H9 (cell line): ENCODE measurements around the gene MYO18B. TPM values are rescaled to one million over a fixed set of nuclear protein-coding genes. Genes with fewer than 3 reads are reported as not detected.

Source experiments
- DNase-seq: peaks from one replicate; pipeline ENCODE4 v3.0.0-alpha.2; 2017
- H2AFZ ChIP-seq: one replicate; pipeline ENCODE4 v1.6.1; 2013; ENCODE audit warnings: mild to moderate bottlenecking, low read length, control low read depth, moderate library complexity
- H2AK5ac ChIP-seq: 2 replicates; pipeline ENCODE4 v1.6.1; 2013; ENCODE audit warnings: low read length, control low read depth, mixed read lengths; ENCODE audit not compliant: insufficient read length
- H2BK120ac ChIP-seq: one replicate; pipeline ENCODE4 v1.6.1; 2013; ENCODE audit warnings: low read depth, mild to moderate bottlenecking, low read length, control low read depth, inconsistent platforms; ENCODE audit not compliant: poor library complexity, severe bottlenecking
- H2BK12ac ChIP-seq: 2 replicates; pipeline ENCODE4 v1.6.1; 2013; ENCODE audit warnings: low read length, control low read depth, mixed read lengths, low read depth; ENCODE audit not compliant: insufficient read length
- H2BK15ac ChIP-seq: 2 replicates; pipeline ENCODE4 v1.6.1; 2013; ENCODE audit warnings: low read depth, low read length, control low read depth
- H2BK20ac ChIP-seq: one replicate; pipeline ENCODE4 v1.6.1; 2013; ENCODE audit warnings: low read depth, mild to moderate bottlenecking, low read length, control low read depth, inconsistent platforms; ENCODE audit not compliant: poor library complexity, severe bottlenecking
- H2BK5ac ChIP-seq: 2 replicates; pipeline ENCODE4 v1.6.1; 2013; ENCODE audit warnings: low read length, control low read depth, mixed read lengths; ENCODE audit not compliant: insufficient read length
- H3K14ac ChIP-seq: 2 replicates; pipeline ENCODE4 v1.6.1; 2013; ENCODE audit warnings: low read length, control low read depth; ENCODE audit not compliant: insufficient read depth
- H3K18ac ChIP-seq: 2 replicates; pipeline ENCODE4 v1.6.1; 2013; ENCODE audit warnings: low read depth, mild to moderate bottlenecking, mixed read lengths, low read length, control low read depth; ENCODE audit not compliant: insufficient read length
- H3K23ac ChIP-seq: 2 replicates; pipeline ENCODE4 v1.6.1; 2013; ENCODE audit warnings: low read length, control low read depth, mixed read lengths, low read depth; ENCODE audit not compliant: insufficient read length
- H3K23me2 ChIP-seq: 2 replicates; pipeline ENCODE4 v1.6.1; 2013; ENCODE audit warnings: low read depth, mild to moderate bottlenecking, mixed read lengths, low read length, control low read depth; ENCODE audit not compliant: insufficient read length, poor library complexity, severe bottlenecking
- H3K27ac ChIP-seq: 2 replicates; pipeline ENCODE4 v1.5.1; 2013; ENCODE audit warnings: low read length, control low read depth, mixed read lengths, low read depth; ENCODE audit not compliant: insufficient read length
- H3K27me3 ChIP-seq: 2 replicates; pipeline ENCODE4 v1.6.1; 2013; ENCODE audit warnings: low read length, control low read depth, inconsistent platforms; ENCODE audit not compliant: insufficient read depth
- H3K4ac ChIP-seq: 2 replicates; pipeline ENCODE4 v1.6.1; 2013; ENCODE audit warnings: low read depth, mild to moderate bottlenecking, control low read depth, inconsistent platforms, low read length, moderate library complexity
- H3K4me1 ChIP-seq: 2 replicates; pipeline ENCODE4 v1.6.1; 2013; ENCODE audit warnings: low read length, control low read depth, inconsistent platforms; ENCODE audit not compliant: insufficient read depth
- H3K4me2 ChIP-seq: 2 replicates; pipeline ENCODE4 v1.6.1; 2013; ENCODE audit warnings: low read length, control low read depth, mixed read lengths; ENCODE audit not compliant: insufficient read length, insufficient read depth
- H3K56ac ChIP-seq: 2 replicates; pipeline ENCODE4 v1.6.1; 2013; ENCODE audit warnings: low read depth, mild to moderate bottlenecking, mixed read lengths, low read length, control low read depth; ENCODE audit not compliant: insufficient read length
- H3K79me1 ChIP-seq: 2 replicates; pipeline ENCODE4 v1.6.1; 2013; ENCODE audit warnings: low read depth, mild to moderate bottlenecking, moderate library complexity, low read length, control low read depth, inconsistent platforms; ENCODE audit not compliant: insufficient read depth, poor library complexity, severe bottlenecking
- H3K79me2 ChIP-seq: 2 replicates; pipeline ENCODE4 v1.6.1; 2013; ENCODE audit warnings: low read length, control low read depth, inconsistent platforms; ENCODE audit not compliant: insufficient read depth
- H3K9ac ChIP-seq: 2 replicates; pipeline ENCODE4 v1.6.1; 2013; ENCODE audit warnings: low read length, control low read depth, mixed read lengths; ENCODE audit not compliant: insufficient read length; ENCODE audit errors: extremely low read depth
- H3K9me3 ChIP-seq: one replicate; pipeline ENCODE4 v1.6.1; 2013; ENCODE audit warnings: low read depth, low read length, inconsistent platforms; ENCODE audit not compliant: control insufficient read depth
- H3T11ph ChIP-seq: one replicate; pipeline ENCODE4 v1.6.1; 2013; ENCODE audit warnings: mild to moderate bottlenecking, low read length, control low read depth, inconsistent platforms
- H4K20me1 ChIP-seq: one replicate; pipeline ENCODE4 v1.6.1; 2013; ENCODE audit not compliant: control insufficient read depth, insufficient read length, insufficient read depth
- H4K5ac ChIP-seq: 2 replicates; pipeline ENCODE4 v1.6.1; 2013; ENCODE audit warnings: low read depth, mild to moderate bottlenecking, mixed read lengths, low read length, control low read depth; ENCODE audit not compliant: insufficient read length
- H4K8ac ChIP-seq: replicated peaks from 2 replicates; pipeline ENCODE4 v1.6.1; 2013; ENCODE audit warnings: low read length, control low read depth, mixed read lengths, low read depth; ENCODE audit not compliant: insufficient read length
- H4K91ac ChIP-seq: 2 replicates; pipeline ENCODE4 v1.6.1; 2013; ENCODE audit warnings: low read depth, mild to moderate bottlenecking, moderate library complexity, mixed read lengths, low read length, control low read depth; ENCODE audit not compliant: insufficient read length
- H3K27ac Mint-ChIP-seq, 3 experiments: 2 replicates in 2 of 3; 3 replicates in 1 of 3; pipeline ENCODE4 v1.8.0; 2020 to 2021; ENCODE audit warnings: mixed read lengths in 3 of 3, mild to moderate bottlenecking in 1 of 3, moderate library complexity in 1 of 3
- H3K27me3 Mint-ChIP-seq: 2 replicates; pipeline ENCODE4 v1.8.0; 2021; ENCODE audit warnings: low read depth, mild to moderate bottlenecking, moderate library complexity, mixed read lengths
- H3K36me3 Mint-ChIP-seq, 3 experiments: 2 replicates in 2 of 3; 3 replicates in 1 of 3; pipeline ENCODE4 v1.8.0; 2020 to 2021; ENCODE audit warnings: low read depth in 3 of 3, mixed read lengths in 3 of 3; ENCODE audit not compliant: insufficient read depth in 1 of 3
- H3K4me1 Mint-ChIP-seq, 2 experiments: 2 replicates each; pipeline ENCODE4 v1.8.0; 2020; ENCODE audit warnings: mixed read lengths in 2 of 2
- H3K4me3 Mint-ChIP-seq, 2 experiments: 2 replicates in 1 of 2; 3 replicates in 1 of 2; pipeline ENCODE4 v1.8.0; 2020 to 2021; ENCODE audit warnings: mild to moderate bottlenecking in 2 of 2, mixed read lengths in 2 of 2, moderate library complexity in 1 of 2
- H3K9me3 Mint-ChIP-seq, 2 experiments: 2 replicates in 1 of 2; 3 replicates in 1 of 2; pipeline ENCODE4 v1.8.0; 2020; ENCODE audit warnings: mild to moderate bottlenecking in 2 of 2, mixed read lengths in 2 of 2, moderate library complexity in 1 of 2
- WGBS: extraction: QIAGEN DNeasy Blood & Tissue Kit; methylation state at CpG from one replicate; pipeline ENCODE4 v1.1.7; 2013; ENCODE audit warnings: missing lambda C conversion rate, low lambda C conversion rate, mixed read lengths; ENCODE audit not compliant: insufficient read length; ENCODE audit errors: extremely low coverage; 5-methylcytosine and 5-hydroxymethylcytosine counted together
- total RNA-seq: library from RNA; stranded (reverse); gene quantifications from 2 replicates; pipeline ENCODE4 v1.2.1, GENCODE V29; 2021
- TF ChIP-seq, protein P1 (sequence below): fragments of 200-600 bp; sonication (generic); conservative IDR thresholded peaks from 3 replicates; pipeline ENCODE4 v1.8.0; 2021; ENCODE audit warnings: antibody characterized with exemption, mild to moderate bottlenecking

MYO18B gene
- total RNA-seq, 1 experiment from 2014 or later = 0.46 TPM

DNA sequence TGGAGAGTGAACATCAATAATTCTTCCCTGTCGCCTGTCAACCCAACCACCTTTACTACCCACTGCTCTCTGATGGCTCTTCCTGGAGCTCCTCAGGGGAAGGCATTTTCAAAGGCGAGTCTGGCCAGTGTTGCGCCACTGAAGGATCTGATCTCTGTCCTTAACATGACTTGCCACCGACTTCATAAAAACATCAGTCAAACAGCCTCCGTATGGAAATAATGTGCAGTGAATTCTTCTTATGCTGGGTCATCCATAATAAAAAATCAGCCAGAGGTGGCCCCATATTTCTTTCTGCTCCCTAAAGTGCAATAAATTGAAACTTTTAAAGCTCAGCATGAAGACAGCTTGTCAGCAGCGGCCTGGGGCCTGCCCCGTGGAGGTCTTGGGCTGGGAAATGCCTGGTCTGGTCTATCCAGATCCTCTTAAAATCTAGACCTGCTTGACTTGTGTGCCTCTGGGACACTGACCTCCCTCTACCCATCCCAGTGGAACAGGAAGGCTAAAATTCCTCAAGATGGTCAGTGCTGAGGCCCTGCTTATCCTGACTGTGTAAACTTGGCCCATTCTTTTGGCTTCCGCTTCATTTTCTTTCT lies 199.5 kb downstream of the MYO18B start:
- Mint-ChIP-seq H3K4me3 (no peak overlapping the region), H3K27ac (no peak overlapping the region), H3K36me3 (peaks cover 0 to 5% (median 0%) of the 10 kb centered on the region in 3 experiments; a peak in 2 of 7 replicates), H3K4me1 (peaks cover 42 to 53% of the 10 kb centered on the region in 2 experiments), H3K9me3 (peaks cover 2 to 3% of the 10 kb centered on the region in 2 experiments; a peak in 2 of 5 replicates), H3K27me3 (peaks cover 6% of the 10 kb centered on the region)
- Histone ChIP-seq H3K9me3 (no peaks in the 10 kb centered on the region), H3K4me2 (no peak overlapping the region), H2AFZ (no peak overlapping the region), H3K79me2 (no peaks in the 10 kb centered on the region), H4K20me1 (no peaks in the 10 kb centered on the region), H2BK120ac (no peak overlapping the region), H3K27ac (no peak overlapping the region), H4K8ac (no peak overlapping the region), H2AK5ac (no peak overlapping the region), H3K18ac (no peak overlapping the region), H4K5ac (no peak overlapping the region), H2BK12ac (no peak overlapping the region), H2BK20ac (no peak overlapping the region), H3K56ac (no peak overlapping the region), H3K79me1 (no peaks in the 10 kb centered on the region), H3K27me3 (no peaks in the 10 kb centered on the region), H3K14ac (no peak overlapping the region), H2BK15ac (no peak overlapping the region), H4K91ac (no peak overlapping the region), H3K23ac (no peak overlapping the region), H2BK5ac (no peak overlapping the region), H3K4ac (no peak overlapping the region), H3K23me2 (no peaks in the 10 kb centered on the region), H3K4me1 (peaks cover 5% of the 10 kb centered on the region; the same call in 1 of the 2 replicates), H3T11ph (no peak overlapping the region), H3K9ac (no peak overlapping the region)
- DNase-seq = no peak
- TF ChIP-seq, protein P1, sequence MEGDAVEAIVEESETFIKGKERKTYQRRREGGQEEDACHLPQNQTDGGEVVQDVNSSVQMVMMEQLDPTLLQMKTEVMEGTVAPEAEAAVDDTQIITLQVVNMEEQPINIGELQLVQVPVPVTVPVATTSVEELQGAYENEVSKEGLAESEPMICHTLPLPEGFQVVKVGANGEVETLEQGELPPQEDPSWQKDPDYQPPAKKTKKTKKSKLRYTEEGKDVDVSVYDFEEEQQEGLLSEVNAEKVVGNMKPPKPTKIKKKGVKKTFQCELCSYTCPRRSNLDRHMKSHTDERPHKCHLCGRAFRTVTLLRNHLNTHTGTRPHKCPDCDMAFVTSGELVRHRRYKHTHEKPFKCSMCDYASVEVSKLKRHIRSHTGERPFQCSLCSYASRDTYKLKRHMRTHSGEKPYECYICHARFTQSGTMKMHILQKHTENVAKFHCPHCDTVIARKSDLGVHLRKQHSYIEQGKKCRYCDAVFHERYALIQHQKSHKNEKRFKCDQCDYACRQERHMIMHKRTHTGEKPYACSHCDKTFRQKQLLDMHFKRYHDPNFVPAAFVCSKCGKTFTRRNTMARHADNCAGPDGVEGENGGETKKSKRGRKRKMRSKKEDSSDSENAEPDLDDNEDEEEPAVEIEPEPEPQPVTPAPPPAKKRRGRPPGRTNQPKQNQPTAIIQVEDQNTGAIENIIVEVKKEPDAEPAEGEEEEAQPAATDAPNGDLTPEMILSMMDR = no peak
- no CpG with 5 or more reads among the region's 8 CpGs for WGBS
